DND-41 (cell line): Measurements from ENCODE around the gene SLFNL1.

Source experiments
- ATAC-seq: fragments of 200-7000 bp; cut with Tn5 transposase; 3 replicates; pipeline ENCODE4 v1.9.1; 2021; ENCODE audit warnings: low read depth; ENCODE audit not compliant: insufficient read depth
- DNase-seq: peaks from one replicate; pipeline ENCODE4 v3.0.0-alpha.2; 2020
- H2AFZ ChIP-seq: 2 replicates; pipeline ENCODE4 v1.6.0; 2012; ENCODE audit warnings: low read depth, low read length
- H3K27ac ChIP-seq: 2 replicates; pipeline ENCODE4 v1.5.1; 2012; ENCODE audit warnings: low read length, inconsistent platforms
- H3K27me3 ChIP-seq: fragments of 200-600 bp; sonication (generic); 2 replicates; pipeline ENCODE4 v1.6.0; 2012; ENCODE audit warnings: low read length, mild to moderate bottlenecking, inconsistent platforms; ENCODE audit not compliant: insufficient read depth, poor library complexity
- H3K36me3 ChIP-seq: 2 replicates; pipeline ENCODE4 v1.5.1; 2012; ENCODE audit warnings: low read length, inconsistent platforms; ENCODE audit not compliant: insufficient read depth
- H3K4me1 ChIP-seq: 2 replicates; pipeline ENCODE4 v1.5.1; 2012; ENCODE audit warnings: mild to moderate bottlenecking, low read length; ENCODE audit not compliant: insufficient read depth
- H3K4me2 ChIP-seq: 2 replicates; pipeline ENCODE4 v1.6.0; 2012; ENCODE audit warnings: mild to moderate bottlenecking, moderate library complexity, low read length, inconsistent platforms; ENCODE audit not compliant: insufficient read depth
- H3K4me3 ChIP-seq, 2 experiments: fragments of 200-600 bp in 1 of 2; shearing (Covaris generic) in 1 of 2; 2 replicates each; pipeline ENCODE4 v1.5.1; 2012 to 2016; ENCODE audit warnings: inconsistent platforms in 2 of 2, low read length in 2 of 2, mild to moderate bottlenecking in 2 of 2, low read depth in 1 of 2, moderate library complexity in 1 of 2
- H3K79me2 ChIP-seq: 2 replicates; pipeline ENCODE4 v1.6.0; 2012; ENCODE audit warnings: low read length, inconsistent platforms; ENCODE audit not compliant: insufficient read depth
- H3K9ac ChIP-seq: 2 replicates; pipeline ENCODE4 v1.6.0; 2012; ENCODE audit warnings: low read depth, mild to moderate bottlenecking, inconsistent platforms, low read length, moderate library complexity
- H3K9me3 ChIP-seq: 2 replicates; pipeline ENCODE4 v1.5.1; 2012; ENCODE audit warnings: low read length, moderate library complexity, mild to moderate bottlenecking, inconsistent platforms; ENCODE audit not compliant: insufficient read depth, severe bottlenecking
- H4K20me1 ChIP-seq: 2 replicates; pipeline ENCODE4 v1.6.0; 2012; ENCODE audit warnings: low read length; ENCODE audit not compliant: insufficient read depth
- CTCF ChIP-seq: IDR thresholded peaks from 2 replicates; pipeline ENCODE4 v1.5.1; 2012; ENCODE audit warnings: borderline replicate concordance, low read length, moderate library complexity, mild to moderate bottlenecking; ENCODE audit not compliant: poor library complexity, severe bottlenecking; ENCODE audit errors: extremely low read depth
- EZH2 ChIP-seq: IDR thresholded peaks from 3 replicates; pipeline ENCODE4 v1.6.1; 2012; ENCODE audit warnings: borderline replicate concordance, low read depth, mild to moderate bottlenecking, moderate library complexity, low read length, inconsistent platforms; ENCODE audit not compliant: severe bottlenecking

SLFNL1 gene

GRCh38 chr1:40980453-40981121 is 40.9 kb downstream of the SLFNL1 start:
- peak overlapping the region; percentile 87 for H3K27ac ChIP-seq
- H3K4me1 ChIP-seq = peaks cover 31% of the 10 kb centered on the region
- peak overlapping the region; percentile 80 to 88 for H3K4me3 ChIP-seq
- no peaks in the 10 kb centered on the region for H3K27me3 ChIP-seq
- TF ChIP-seq CTCF (no peak), EZH2 (no peak)
- H3K9ac ChIP-seq = peak overlapping the region; percentile 95
- peaks cover 44% of the 10 kb centered on the region for H3K36me3 ChIP-seq
- ATAC-seq (peak; percentile 23), DNase-seq (peak; percentile 60)
- peaks cover 60% of the 10 kb centered on the region for H3K79me2 ChIP-seq
- peak overlapping the region; percentile 98 for H2AFZ ChIP-seq
- H3K4me2 ChIP-seq = peak overlapping the region; percentile 96
- no peaks in the 10 kb centered on the region for H3K9me3 ChIP-seq
- peaks cover 49% of the 10 kb centered on the region; the same call in 1 of the 2 replicates for H4K20me1 ChIP-seq

GRCh38 chr1:40980068-40980452 is 41.5 kb downstream of the SLFNL1 start:
- Histone ChIP-seq H3K4me3 (peak overlapping the region; percentile 80 to 88), H3K36me3 (peaks cover 39% of the 10 kb centered on the region), H3K9ac (peak overlapping the region; percentile 95), H3K9me3 (no peaks in the 10 kb centered on the region), H3K79me2 (peaks cover 55% of the 10 kb centered on the region), H3K27me3 (no peaks in the 10 kb centered on the region), H3K4me1 (peaks cover 31% of the 10 kb centered on the region), H2AFZ (peak overlapping the region; percentile 98), H4K20me1 (peaks cover 44% of the 10 kb centered on the region; the same call in 1 of the 2 replicates), H3K27ac (peak overlapping the region; percentile 87), H3K4me2 (peak overlapping the region; percentile 96)
- peak; percentile 15 for ATAC-seq
- no peak for DNase-seq
- TF ChIP-seq CTCF = no peak
- TF ChIP-seq EZH2 = no peak

- H3K9ac ChIP-seq = peak within 1 kb of the TSS; percentile 95
- H3K27ac ChIP-seq = peak within 1 kb of the TSS; percentile 87
- H3K4me1 ChIP-seq = peaks cover 31% of the 10 kb centered on the region
- H4K20me1 ChIP-seq = peaks cover 39% of the 10 kb centered on the region; the same call in 1 of the 2 replicates
- peak within 1 kb of the TSS; percentile 98 for H2AFZ ChIP-seq
- no peaks in the 10 kb centered on the region for H3K27me3 ChIP-seq
- peak within 1 kb of the TSS; percentile 96 for H3K4me2 ChIP-seq
- peak within 1 kb of the TSS; percentile 80 to 88 for H3K4me3 ChIP-seq
- ATAC-seq (peak; percentile 91), DNase-seq (peak; percentile 95)
- peaks cover 49% of the 10 kb centered on the region for H3K79me2 ChIP-seq
- H3K36me3 ChIP-seq = peaks cover 33% of the 10 kb centered on the region
- H3K9me3 ChIP-seq = no peaks in the 10 kb centered on the region
- TF ChIP-seq EZH2 (no peak), CTCF (no peak)
These were observed 42.1 kb downstream of the SLFNL1 start, which contains the start of gene CTPS1 for GRCh38 chr1:40979241-40980067. TSS of gene CTPS1 (plus strand) at chr1:40979696. CDS start at chr1:40983291, 3,595 bp downstream.
